Measurements from ENCODE around the gene FGF12. TPM values are rescaled to one million over a fixed set of nuclear protein-coding genes. Genes with fewer than 3 reads are reported as not detected.

FGF12 gene
- total RNA-seq, 1 donor from 2014 or later, result 9.8 TPM

GRCh38 chr3:192351441-192351840 lies 375.9 kb downstream of the FGF12 start:
- Mint-ChIP-seq H3K4me3 (no peak overlapping the region), H3K4me1 (ENCODE audit: unreplicated experiment) (no peaks in the 10 kb centered on the region), H3K27me3 (no peaks in the 10 kb centered on the region), H3K36me3 (no peaks in the 10 kb centered on the region), H3K27ac (no peak overlapping the region), H3K9me3 (no peaks in the 10 kb centered on the region)
- no peak for DNase-seq (ENCODE audit: extremely low spot score, unreplicated experiment)
- TF ChIP-seq CTCF (conservative IDR thresholded peaks at IDR 0.05), result no peak

DNA sequence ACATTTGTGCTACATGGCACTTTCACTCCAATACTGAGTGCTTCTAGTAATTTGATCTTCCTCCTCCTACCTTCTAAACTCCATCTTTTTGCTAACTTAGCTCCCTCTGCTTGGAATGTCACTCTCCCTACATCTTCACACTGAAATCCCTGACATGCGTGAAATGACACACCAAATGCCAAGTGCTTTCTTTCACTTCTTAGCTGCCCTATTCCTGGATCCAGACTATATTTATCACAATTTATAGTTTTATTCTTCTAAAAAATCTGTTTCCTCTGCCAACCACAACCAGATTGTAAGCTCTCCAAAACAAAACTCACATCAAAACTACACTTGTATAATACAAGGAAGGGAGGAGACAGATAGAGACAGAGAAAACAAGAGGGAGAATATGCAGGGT lies 387.3 kb downstream of the FGF12 start:
- H3K36me3 Mint-ChIP-seq, result no peaks in the 10 kb centered on the region
- H3K9me3 Mint-ChIP-seq, result no peaks in the 10 kb centered on the region
- no peaks in the 10 kb centered on the region for H3K27me3 Mint-ChIP-seq
- H3K27ac Mint-ChIP-seq, result no peak overlapping the region
- TF ChIP-seq CTCF (conservative IDR thresholded peaks at IDR 0.05), result no peak
- no peak for DNase-seq (ENCODE audit: extremely low spot score, unreplicated experiment)
- H3K4me1 Mint-ChIP-seq (ENCODE audit: unreplicated experiment), result no peaks in the 10 kb centered on the region
- no peak overlapping the region for H3K4me3 Mint-ChIP-seq

GRCh38 chr3:192339214-192339613 lies 388.1 kb downstream of the FGF12 start:
- H3K4me1 Mint-ChIP-seq (ENCODE audit: unreplicated experiment), result no peaks in the 10 kb centered on the region
- TF ChIP-seq CTCF (conservative IDR thresholded peaks at IDR 0.05), result no peak
- H3K27ac Mint-ChIP-seq, result no peak overlapping the region
- no peaks in the 10 kb centered on the region for H3K36me3 Mint-ChIP-seq
- no peaks in the 10 kb centered on the region for H3K27me3 Mint-ChIP-seq
- H3K4me3 Mint-ChIP-seq, result no peak overlapping the region
- DNase-seq (ENCODE audit: extremely low spot score, unreplicated experiment), result no peak
- no peaks in the 10 kb centered on the region for H3K9me3 Mint-ChIP-seq

GRCh38 chr3:192336286-192336685 lies 391.1 kb downstream of the FGF12 start:
- H3K36me3 Mint-ChIP-seq, result no peaks in the 10 kb centered on the region
- no peak for DNase-seq (ENCODE audit: extremely low spot score, unreplicated experiment)
- no peaks in the 10 kb centered on the region for H3K9me3 Mint-ChIP-seq
- H3K27ac Mint-ChIP-seq, result no peak overlapping the region
- no peak overlapping the region for H3K4me3 Mint-ChIP-seq
- no peaks in the 10 kb centered on the region for H3K27me3 Mint-ChIP-seq
- no peaks in the 10 kb centered on the region for H3K4me1 Mint-ChIP-seq (ENCODE audit: unreplicated experiment)
- no peak for TF ChIP-seq CTCF (conservative IDR thresholded peaks at IDR 0.05)

DNA sequence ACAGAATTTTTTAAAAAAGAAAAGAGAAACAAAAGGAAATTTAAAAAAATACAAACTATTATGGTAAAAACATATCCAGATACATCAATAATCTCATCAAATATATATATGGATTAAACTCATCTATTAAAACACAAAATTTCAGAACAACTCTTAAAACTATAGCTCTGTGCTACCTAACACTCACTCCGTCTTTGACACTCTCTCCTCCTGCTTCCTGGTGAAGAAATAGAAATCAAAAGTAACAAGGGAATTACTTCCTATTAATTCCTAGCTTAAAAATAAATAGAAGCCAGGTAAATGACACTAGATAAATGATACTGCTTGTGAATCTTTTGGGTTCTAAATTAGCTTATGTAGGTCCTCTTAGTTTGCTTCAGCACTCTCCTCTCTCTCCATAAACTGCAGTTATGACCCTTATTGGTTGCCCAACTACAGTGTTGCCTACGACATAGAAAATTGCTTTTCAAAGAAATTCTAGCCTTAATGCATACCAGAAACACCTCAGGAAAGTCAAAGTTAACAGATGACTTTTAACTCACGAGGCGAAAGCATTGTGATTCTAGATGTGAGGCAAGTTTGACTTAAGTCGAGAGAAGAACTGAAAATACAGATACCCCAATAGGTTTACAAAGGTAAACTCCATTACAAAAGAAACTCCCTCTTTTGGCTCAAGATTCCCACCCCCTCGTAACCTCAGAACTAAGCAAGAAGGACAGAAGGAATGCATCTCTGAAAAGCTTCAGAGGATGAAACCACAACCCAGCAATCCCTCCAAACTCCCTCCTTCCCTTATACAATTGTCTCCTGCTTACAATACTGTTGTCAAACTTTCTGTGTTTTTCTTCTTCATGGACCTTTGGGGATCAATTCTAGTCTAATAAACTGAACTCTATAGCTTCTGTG lies 394.7 kb downstream of the FGF12 start:
- H3K4me3 Mint-ChIP-seq, result no peak overlapping the region
- DNase-seq (ENCODE audit: extremely low spot score, unreplicated experiment), result no peak
- no peak overlapping the region for H3K27ac Mint-ChIP-seq
- H3K36me3 Mint-ChIP-seq, result no peaks in the 10 kb centered on the region
- H3K9me3 Mint-ChIP-seq, result no peaks in the 10 kb centered on the region
- H3K4me1 Mint-ChIP-seq (ENCODE audit: unreplicated experiment), result no peaks in the 10 kb centered on the region
- H3K27me3 Mint-ChIP-seq, result no peaks in the 10 kb centered on the region
- no peak for TF ChIP-seq CTCF (conservative IDR thresholded peaks at IDR 0.05)

Measured in type B pancreatic cell (in vitro differentiated cells).